ENCODE measurements around the gene PTTG1.

PTTG1 gene

GRCh38 chr5:160421625-160422258 is at the start of gene PTTG1:
TSS of gene PTTG1 (plus strand) at chr5:160421855. CDS start at chr5:160422313, 458 bp downstream.
- TF ChIP-seq SUZ12 (IDR thresholded peaks at IDR 0.05; ENCODE audit: extremely low read depth, insufficient read depth, insufficient read length) (no peak), YY1 (IDR thresholded peaks at IDR 0.05; ENCODE audit: insufficient read depth, insufficient read length) (no peak), ZNF274 (IDR thresholded peaks at IDR 0.05; ENCODE audit: low read depth, low read length) (no peak)
- Histone ChIP-seq H3K36me3 (ENCODE audit: insufficient read depth, insufficient read length, low read length) (peaks cover 37% of the 10 kb centered on the region), H3K4me1 (ENCODE audit: insufficient read depth, insufficient read length) (peaks cover 5% of the 10 kb centered on the region), H3K9ac (ENCODE audit: insufficient read length, low read depth) (peak within 1 kb of the TSS; percentile 79), H3K27me3 (ENCODE audit: insufficient read depth, insufficient read length) (no peaks in the 10 kb centered on the region), H3K9me3 (ENCODE audit: insufficient read depth, low read length) (no peaks in the 10 kb centered on the region), H3K4me3 (ENCODE audit: insufficient read length, low read depth) (peak within 1 kb of the TSS; percentile 68)
- peak; percentile 95 for DNase-seq (ENCODE audit: low read depth, low spot score)

- TF ChIP-seq YY1 (IDR thresholded peaks at IDR 0.05; ENCODE audit: insufficient read depth, insufficient read length) (no peak), SUZ12 (IDR thresholded peaks at IDR 0.05; ENCODE audit: extremely low read depth, insufficient read depth, insufficient read length) (no peak), ZNF274 (IDR thresholded peaks at IDR 0.05; ENCODE audit: low read depth, low read length) (no peak)
- no peaks in the 10 kb centered on the region for H3K36me3 ChIP-seq (ENCODE audit: insufficient read depth, insufficient read length, low read length)
Observed at GRCh38 chr5:160375166-160375565, 46.5 kb upstream of the PTTG1 start.

GRCh38 chr5:160375701-160376100 is 46.0 kb upstream of the PTTG1 start:
- TF ChIP-seq SUZ12 (IDR thresholded peaks at IDR 0.05; ENCODE audit: extremely low read depth, insufficient read depth, insufficient read length) = no peak
- no peak for TF ChIP-seq ZNF274 (IDR thresholded peaks at IDR 0.05; ENCODE audit: low read depth, low read length)
- TF ChIP-seq YY1 (IDR thresholded peaks at IDR 0.05; ENCODE audit: insufficient read depth, insufficient read length) = no peak
- H3K9me3 ChIP-seq (ENCODE audit: insufficient read depth, low read length) = no peaks in the 10 kb centered on the region
- peaks cover 12% of the 10 kb centered on the region for H3K27me3 ChIP-seq (ENCODE audit: insufficient read depth, insufficient read length)

More at GRCh38 chr5:160375166-160375565, 46.5 kb upstream of the PTTG1 start:
- Histone ChIP-seq H3K4me1 (ENCODE audit: insufficient read depth, insufficient read length) (peaks cover 6% of the 10 kb centered on the region), H3K27me3 (ENCODE audit: insufficient read depth, insufficient read length) (peaks cover 18% of the 10 kb centered on the region), H3K9me3 (ENCODE audit: insufficient read depth, low read length) (no peaks in the 10 kb centered on the region), H3K4me3 (ENCODE audit: insufficient read length, low read depth) (no peak overlapping the region), H3K9ac (ENCODE audit: insufficient read length, low read depth) (no peak overlapping the region)
- no peak for DNase-seq (ENCODE audit: low read depth, low spot score)

GRCh38 chr5:160376416-160376815 is 45.2 kb upstream of the PTTG1 start:
- TF ChIP-seq YY1 (IDR thresholded peaks at IDR 0.05; ENCODE audit: insufficient read depth, insufficient read length) = no peak
- no peak for TF ChIP-seq SUZ12 (IDR thresholded peaks at IDR 0.05; ENCODE audit: extremely low read depth, insufficient read depth, insufficient read length)
- TF ChIP-seq ZNF274 (IDR thresholded peaks at IDR 0.05; ENCODE audit: low read depth, low read length) = no peak
- no peaks in the 10 kb centered on the region for H3K9me3 ChIP-seq (ENCODE audit: insufficient read depth, low read length)
- DNase-seq (ENCODE audit: low read depth, low spot score) = no peak
- H3K36me3 ChIP-seq (ENCODE audit: insufficient read depth, insufficient read length, low read length) = no peaks in the 10 kb centered on the region
- no peak overlapping the region for H3K4me3 ChIP-seq (ENCODE audit: insufficient read length, low read depth)
- H3K4me1 ChIP-seq (ENCODE audit: insufficient read depth, insufficient read length) = no peaks in the 10 kb centered on the region
- H3K9ac ChIP-seq (ENCODE audit: insufficient read length, low read depth) = no peak overlapping the region
- H3K27me3 ChIP-seq (ENCODE audit: insufficient read depth, insufficient read length) = peaks cover 5% of the 10 kb centered on the region

More at GRCh38 chr5:160375701-160376100, 46.0 kb upstream of the PTTG1 start:
- Histone ChIP-seq H3K4me1 (ENCODE audit: insufficient read depth, insufficient read length) (peaks cover 4% of the 10 kb centered on the region), H3K9ac (ENCODE audit: insufficient read length, low read depth) (no peak overlapping the region), H3K4me3 (ENCODE audit: insufficient read length, low read depth) (no peak overlapping the region), H3K36me3 (ENCODE audit: insufficient read depth, insufficient read length, low read length) (no peaks in the 10 kb centered on the region)
- no peak for DNase-seq (ENCODE audit: low read depth, low spot score)

- Histone ChIP-seq H3K9ac (ENCODE audit: insufficient read length, low read depth) (no peak overlapping the region), H3K9me3 (ENCODE audit: insufficient read depth, low read length) (no peaks in the 10 kb centered on the region), H3K27me3 (ENCODE audit: insufficient read depth, insufficient read length) (no peaks in the 10 kb centered on the region), H3K4me1 (ENCODE audit: insufficient read depth, insufficient read length) (no peaks in the 10 kb centered on the region), H3K4me3 (ENCODE audit: insufficient read length, low read depth) (no peak overlapping the region), H3K36me3 (ENCODE audit: insufficient read depth, insufficient read length, low read length) (no peaks in the 10 kb centered on the region)
- no peak for DNase-seq (ENCODE audit: low read depth, low spot score)
- TF ChIP-seq YY1 (IDR thresholded peaks at IDR 0.05; ENCODE audit: insufficient read depth, insufficient read length) = no peak
- no peak for TF ChIP-seq SUZ12 (IDR thresholded peaks at IDR 0.05; ENCODE audit: extremely low read depth, insufficient read depth, insufficient read length)
- TF ChIP-seq ZNF274 (IDR thresholded peaks at IDR 0.05; ENCODE audit: low read depth, low read length) = no peak
Observed at GRCh38 chr5:160377651-160378050, 44.0 kb upstream of the PTTG1 start.

GRCh38 chr5:160378330-160378729 is 43.3 kb upstream of the PTTG1 start:
- H3K4me1 ChIP-seq (ENCODE audit: insufficient read depth, insufficient read length) = no peaks in the 10 kb centered on the region
- no peak overlapping the region for H3K4me3 ChIP-seq (ENCODE audit: insufficient read length, low read depth)
- no peak overlapping the region for H3K9ac ChIP-seq (ENCODE audit: insufficient read length, low read depth)
- DNase-seq (ENCODE audit: low read depth, low spot score) = no peak
- H3K27me3 ChIP-seq (ENCODE audit: insufficient read depth, insufficient read length) = no peaks in the 10 kb centered on the region
- no peaks in the 10 kb centered on the region for H3K36me3 ChIP-seq (ENCODE audit: insufficient read depth, insufficient read length, low read length)
- TF ChIP-seq YY1 (IDR thresholded peaks at IDR 0.05; ENCODE audit: insufficient read depth, insufficient read length) (no peak), SUZ12 (IDR thresholded peaks at IDR 0.05; ENCODE audit: extremely low read depth, insufficient read depth, insufficient read length) (no peak), ZNF274 (IDR thresholded peaks at IDR 0.05; ENCODE audit: low read depth, low read length) (no peak)
- H3K9me3 ChIP-seq (ENCODE audit: insufficient read depth, low read length) = no peaks in the 10 kb centered on the region

GRCh38 chr5:160379511-160379910 is 42.1 kb upstream of the PTTG1 start:
- DNase-seq (ENCODE audit: low read depth, low spot score) = no peak
- H3K9ac ChIP-seq (ENCODE audit: insufficient read length, low read depth) = no peak overlapping the region
- no peaks in the 10 kb centered on the region for H3K36me3 ChIP-seq (ENCODE audit: insufficient read depth, insufficient read length, low read length)
- H3K4me3 ChIP-seq (ENCODE audit: insufficient read length, low read depth) = no peak overlapping the region
- H3K9me3 ChIP-seq (ENCODE audit: insufficient read depth, low read length) = no peaks in the 10 kb centered on the region
- no peaks in the 10 kb centered on the region for H3K27me3 ChIP-seq (ENCODE audit: insufficient read depth, insufficient read length)
- no peaks in the 10 kb centered on the region for H3K4me1 ChIP-seq (ENCODE audit: insufficient read depth, insufficient read length)
- TF ChIP-seq ZNF274 (IDR thresholded peaks at IDR 0.05; ENCODE audit: low read depth, low read length) = no peak
- no peak for TF ChIP-seq YY1 (IDR thresholded peaks at IDR 0.05; ENCODE audit: insufficient read depth, insufficient read length)
- no peak for TF ChIP-seq SUZ12 (IDR thresholded peaks at IDR 0.05; ENCODE audit: extremely low read depth, insufficient read depth, insufficient read length)
